SHP77 treated with DMSO at 0.1 percent for 48 hours (cell line): Measurements from ENCODE around the gene LRRC75A.
"Not testable (repeated sequence)": the region's sequence is repeated elsewhere in the genome, so short reads cannot be mapped to it uniquely, and the experiment has no call there.

Experiments used
- DNase-seq: peaks from one replicate; lab custom pipeline; 2025; lab: John Stamatoyannopoulos, UW

The LRRC75A gene

GRCh38 chr17:16450028-16450427 lies 42.0 kb downstream of the LRRC75A start:
- no peak for DNase-seq

DNA sequence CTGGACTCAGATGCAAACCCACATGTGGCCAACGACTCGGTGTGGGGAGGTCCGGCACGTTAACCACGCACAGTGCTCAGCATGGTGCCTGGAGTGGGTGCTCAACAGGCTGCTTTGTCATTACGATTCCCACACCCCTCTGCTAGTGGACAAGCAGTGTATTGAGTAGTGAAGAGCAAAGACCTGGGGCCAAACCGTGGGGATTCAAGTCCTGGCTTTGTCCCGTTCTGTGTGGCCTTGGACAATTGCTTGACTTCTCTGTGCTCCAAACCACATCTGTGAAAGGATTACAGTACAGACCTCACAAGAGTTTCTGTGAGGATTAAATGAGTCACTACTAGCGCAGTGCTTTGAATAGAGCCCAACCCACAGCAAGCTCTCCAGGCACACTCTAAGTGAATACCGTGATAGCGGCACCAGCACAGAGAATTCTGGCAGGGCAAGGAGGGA lies 42.8 kb downstream of the LRRC75A start:
- DNase-seq = no peak

DNA sequence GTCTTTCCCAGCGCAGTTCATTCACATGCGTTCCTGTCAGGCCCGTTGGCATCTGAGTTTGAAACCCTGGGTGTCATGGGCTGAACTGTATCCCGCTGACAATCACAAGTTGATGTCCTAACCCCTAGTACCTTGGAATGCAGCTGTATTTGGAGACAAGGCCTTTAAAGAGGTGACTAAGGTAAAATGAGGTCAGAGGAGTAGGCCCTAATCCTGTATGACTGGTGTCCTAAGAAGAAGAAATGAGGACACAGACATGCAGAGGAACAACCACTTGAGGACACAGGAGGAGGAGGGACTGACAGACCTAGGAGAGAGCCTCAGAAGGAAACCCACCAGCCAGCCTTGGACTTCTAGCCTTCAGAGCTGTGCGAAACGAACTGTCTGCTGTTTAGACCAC lies 43.5 kb downstream of the LRRC75A start:
- no peak for DNase-seq

GRCh38 chr17:16447676-16448075 lies 44.3 kb downstream of the LRRC75A start:
- DNase-seq = no peak

GRCh38 chr17:16446338-16446983 lies 45.5 kb downstream of the LRRC75A start:
- DNase-seq = no peak

DNA sequence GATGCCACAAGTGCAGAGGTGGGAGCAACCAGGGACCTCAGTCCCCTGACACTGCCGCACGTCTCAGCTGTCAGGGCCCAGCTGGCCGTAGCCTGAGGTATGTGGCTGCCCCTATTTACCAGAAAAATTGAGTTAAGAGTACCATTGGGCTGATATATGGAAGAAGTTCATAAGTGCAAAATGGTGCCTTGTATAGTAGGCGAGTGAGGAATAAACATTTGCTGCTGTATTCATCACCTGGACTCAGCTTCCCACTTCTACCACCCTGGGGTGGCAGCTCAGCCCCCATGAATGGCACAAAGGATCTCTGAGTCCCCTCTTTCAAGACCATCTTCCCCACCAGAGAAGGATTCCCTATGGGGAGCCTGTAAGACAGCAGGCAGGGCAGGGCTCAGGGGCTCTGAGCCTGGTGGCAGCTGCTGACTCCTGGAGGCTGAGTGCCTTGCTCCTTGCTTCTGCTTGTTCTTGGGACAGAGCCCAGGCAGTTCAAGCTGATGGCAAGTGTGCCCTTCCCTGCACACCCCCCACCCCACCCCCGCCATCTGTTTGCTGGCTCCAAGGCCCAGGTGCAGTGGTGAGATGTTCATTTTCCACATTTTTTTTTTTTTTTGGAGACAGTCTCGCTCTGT lies 47.6 kb downstream of the LRRC75A start:
- DNase-seq = no peak

DNA sequence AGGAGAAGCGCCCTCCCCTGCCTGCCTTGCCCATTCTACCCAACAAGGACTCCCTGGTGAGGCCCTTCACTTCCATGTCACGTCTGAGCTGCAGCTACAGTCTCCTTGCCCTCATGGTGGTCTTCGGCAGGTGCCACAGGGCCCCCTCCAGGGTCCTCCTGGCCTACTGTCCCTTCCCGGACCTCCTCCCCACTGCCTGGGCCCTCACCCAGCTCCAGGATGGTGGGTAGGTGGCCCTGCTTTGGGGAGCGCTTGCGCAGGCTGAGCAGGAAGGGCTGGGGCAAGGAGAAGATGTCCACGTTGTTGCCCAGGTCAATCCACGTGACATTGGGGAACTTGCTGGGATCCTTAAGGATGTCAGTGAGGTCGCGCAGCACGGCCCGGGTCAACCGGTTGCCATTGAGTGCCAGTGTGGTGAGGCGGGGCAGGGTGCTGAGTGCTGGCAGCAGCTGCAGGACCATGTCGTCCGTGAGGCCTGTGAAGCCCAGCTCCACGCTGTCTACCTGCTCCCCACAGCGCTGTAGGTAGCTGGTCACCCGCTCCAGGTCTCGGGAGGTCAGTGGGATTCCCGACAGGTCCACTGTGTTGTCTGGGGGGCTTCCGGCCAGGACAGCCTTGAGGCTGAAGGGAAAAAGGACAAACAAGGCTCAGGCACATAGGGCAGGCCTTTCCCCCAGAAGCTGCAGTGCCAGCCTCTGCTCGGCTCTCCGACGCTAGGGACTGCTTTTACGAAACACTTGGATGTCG lies 48.3 kb downstream of the LRRC75A start:
- DNase-seq = no peak

GRCh38 chr17:16442594-16443510 lies 49.1 kb downstream of the LRRC75A start:
- DNase-seq = no peak

DNA sequence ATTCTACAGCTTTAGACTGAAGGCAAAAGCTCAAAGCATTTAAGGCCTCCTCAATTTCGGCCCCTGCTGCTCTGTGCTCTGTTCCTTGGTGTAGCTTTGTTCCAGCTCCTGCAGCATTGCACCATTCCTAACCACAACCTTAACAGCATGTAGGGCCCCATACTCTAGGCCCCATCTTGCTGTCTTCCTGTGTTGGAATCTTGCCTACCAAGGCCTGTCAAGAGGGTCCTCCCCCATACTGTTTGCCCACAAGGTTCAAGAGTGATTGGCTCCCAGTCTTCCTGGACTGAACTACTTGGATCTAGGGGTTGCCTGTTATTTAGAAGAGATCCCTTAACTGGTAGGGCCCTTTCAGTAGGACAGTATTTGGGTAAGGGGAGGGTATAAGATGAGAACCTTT lies 49.9 kb downstream of the LRRC75A start:
- no peak for DNase-seq

- DNase-seq = no peak
Observed at GRCh38 chr17:16440901-16441629, 50.9 kb downstream of the LRRC75A start.

DNA sequence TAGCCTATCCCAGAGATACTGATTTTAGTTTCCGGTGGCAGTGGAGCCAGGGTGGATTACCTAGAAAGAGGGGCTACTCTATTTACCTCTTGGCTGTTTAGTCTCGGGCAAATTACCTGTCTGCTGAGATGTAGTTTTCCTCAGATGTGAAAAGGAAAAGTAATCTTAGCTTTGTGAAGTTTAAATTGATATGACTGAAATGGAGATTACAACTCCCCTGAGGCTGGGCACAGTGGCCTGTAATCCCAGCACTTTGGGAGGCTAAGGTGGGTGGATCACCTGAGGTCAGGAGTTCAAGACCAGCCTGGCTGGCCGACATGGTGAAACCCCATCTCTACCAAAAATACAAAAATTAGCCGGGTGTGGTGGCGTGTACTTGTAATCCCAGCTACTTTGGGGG lies 51.6 kb downstream of the LRRC75A start:
- not testable (repeated sequence) for DNase-seq

- DNase-seq = no peak
Observed at GRCh38 chr17:16439811-16440351, 52.1 kb downstream of the LRRC75A start.

DNA sequence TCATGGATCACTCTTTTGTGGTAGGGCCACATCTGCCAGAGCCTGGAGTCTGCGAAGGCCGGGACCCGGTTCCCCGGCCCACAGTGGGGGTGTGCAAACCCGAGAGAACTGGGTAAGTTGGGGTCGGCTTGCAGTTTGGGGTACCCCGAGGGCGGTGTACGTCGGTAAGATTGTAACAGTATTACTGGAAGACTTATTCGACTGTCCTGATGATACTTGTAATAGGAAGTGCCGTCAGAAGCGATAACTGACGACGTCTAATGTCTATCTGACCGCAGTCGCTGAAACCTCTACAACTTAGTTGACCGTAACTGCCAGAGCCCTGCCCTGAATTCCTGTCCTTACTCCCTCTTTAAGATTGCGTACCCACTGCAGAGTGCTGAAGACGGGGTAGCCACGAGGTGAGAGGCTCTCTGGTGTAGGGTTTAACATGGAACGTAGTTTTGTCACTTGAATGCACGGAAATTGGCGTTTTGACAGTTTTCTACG lies 52.6 kb downstream of the LRRC75A start:
- no peak for DNase-seq

- peak; percentile 100 for DNase-seq
Observed at GRCh38 chr17:16438557-16439302, 53.3 kb downstream of the LRRC75A start.

DNA sequence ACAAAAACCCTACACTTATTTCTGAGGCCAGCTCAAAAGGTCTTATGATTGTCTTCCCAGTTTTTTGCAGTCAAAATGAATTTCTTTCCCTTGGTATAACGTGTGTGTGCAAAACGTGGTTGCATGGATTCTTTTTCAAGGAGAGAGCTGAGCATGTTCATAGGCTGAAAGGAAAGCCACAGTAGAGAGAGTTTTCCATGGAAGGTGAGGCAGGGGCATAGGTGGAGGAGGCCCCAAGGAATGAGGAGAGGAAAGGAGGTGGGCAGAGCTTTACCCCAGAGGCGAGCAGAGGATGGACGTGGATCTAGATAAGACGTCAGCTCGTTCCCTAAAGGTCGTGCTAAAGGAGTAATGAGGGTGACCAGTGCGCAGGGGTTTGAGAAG lies 53.8 kb downstream of the LRRC75A start:
- no peak for DNase-seq

DNA sequence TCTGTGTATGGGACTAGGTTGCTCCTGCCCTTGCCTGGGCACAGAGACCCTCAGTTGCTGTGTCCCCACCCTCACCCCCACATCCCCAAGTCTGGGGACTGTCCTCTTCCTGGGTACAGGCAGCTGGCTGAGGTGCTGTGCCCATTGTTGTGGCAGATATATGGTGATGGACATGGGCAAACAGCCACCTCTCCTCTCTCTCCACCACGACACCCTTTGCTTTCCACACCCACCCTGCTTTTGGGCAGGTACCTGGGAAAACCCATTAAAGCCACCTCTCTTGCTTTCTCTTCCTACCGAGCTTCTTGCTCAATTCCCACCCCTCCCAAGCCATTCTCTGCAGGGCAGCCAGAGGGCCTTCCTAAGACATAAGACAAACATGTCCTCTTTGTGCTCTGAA lies 54.9 kb downstream of the LRRC75A start:
- DNase-seq = no peak

DNA sequence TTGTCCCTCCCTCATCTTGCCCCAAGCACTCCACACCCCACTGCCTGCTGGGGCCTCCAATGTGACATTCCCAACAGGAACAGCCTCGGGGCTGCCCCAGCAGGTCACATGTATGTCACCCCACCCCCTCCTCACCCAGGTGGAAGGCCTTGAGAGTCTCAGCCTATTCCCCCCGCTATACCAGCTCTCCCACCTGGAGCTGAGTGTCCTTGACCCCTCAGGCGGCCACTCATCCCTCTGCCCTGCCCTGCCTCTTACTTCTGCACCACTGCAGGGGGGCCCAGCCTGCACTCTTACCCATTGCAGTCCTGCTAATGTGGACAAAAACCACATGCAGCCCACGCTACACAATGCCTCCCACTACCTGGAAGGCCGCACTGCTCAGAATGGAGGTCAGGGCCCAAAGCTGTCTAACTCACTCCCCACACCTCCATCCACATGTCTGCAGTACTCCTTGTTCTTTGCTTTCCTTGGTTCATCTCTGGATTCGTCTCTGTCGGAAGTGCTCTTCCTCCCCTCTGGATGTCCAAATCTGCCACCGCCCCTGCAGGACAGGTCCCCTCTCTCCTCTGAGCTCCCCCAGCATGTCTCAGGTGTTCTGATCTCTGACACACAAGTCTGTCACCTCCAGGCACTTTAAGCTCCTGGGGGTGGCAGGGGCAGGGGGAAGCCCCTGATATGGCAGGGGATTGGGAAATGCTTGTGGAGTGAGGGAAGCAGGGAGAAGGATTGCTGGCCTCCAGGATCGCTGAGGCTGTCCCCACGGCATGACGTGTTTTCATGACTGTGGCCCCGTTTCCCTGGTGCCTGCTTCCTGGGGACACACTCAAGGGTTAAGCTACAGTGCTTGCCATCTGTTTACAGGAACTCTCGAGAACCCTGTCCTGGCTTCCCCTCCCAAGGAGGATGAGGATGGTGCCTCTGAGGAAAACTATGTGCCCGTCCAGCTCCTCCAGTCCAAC lies 55.8 kb downstream of the LRRC75A start:
- DNase-seq = no peak

DNA sequence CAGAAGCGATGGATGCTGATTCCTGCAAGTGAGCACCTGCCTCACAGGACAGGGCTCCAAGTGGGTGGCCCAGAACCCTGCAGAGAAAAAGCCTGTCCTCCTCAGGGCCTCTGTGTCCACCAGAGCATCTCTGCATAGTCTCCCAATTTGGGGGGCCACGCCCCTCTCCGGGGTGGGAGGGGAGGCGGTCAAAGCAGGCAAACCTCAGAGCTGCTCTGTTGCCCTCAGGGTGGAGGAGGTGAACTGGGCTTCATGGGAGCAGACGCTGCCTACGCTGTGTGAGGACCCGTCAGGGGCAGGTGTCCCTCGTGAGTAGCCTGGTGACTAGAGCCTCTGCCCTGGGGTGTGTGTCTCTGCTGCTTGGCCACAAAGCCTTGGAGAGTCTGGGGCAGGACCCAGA lies 57.3 kb downstream of the LRRC75A start:
- no peak for DNase-seq

- no peak for DNase-seq
Observed at GRCh38 chr17:16433514-16433913, 58.5 kb downstream of the LRRC75A start.
